ENCODE results near the gene PKM.

Gene PKM

GRCh38 chr15:72233769-72234168, 2.8 kb upstream of the PKM start:
- DNase-seq: no peak

GRCh38 chr15:72231833-72232478, 966 bp upstream of the PKM start:
- peak; percentile 14 for DNase-seq

- DNase-seq: peak; percentile 53
Measured at GRCh38 chr15:72230197-72231065, 559 bp downstream of the PKM start.

DNA sequence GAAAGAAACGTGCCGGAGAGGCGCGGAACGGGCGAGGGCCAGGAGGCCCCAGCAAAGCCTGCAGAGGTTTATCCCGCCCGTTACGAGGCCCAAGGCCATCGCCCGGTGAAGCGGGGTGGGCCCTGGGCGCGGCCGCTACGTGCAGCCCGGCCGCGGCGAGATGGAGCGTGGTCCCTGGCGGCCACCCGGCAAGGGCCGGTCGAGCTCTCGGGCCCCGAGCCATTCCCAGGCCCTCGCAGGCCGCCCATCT, 1.1 kb downstream of the PKM start:
- no peak for DNase-seq

- DNase-seq: no peak
Measured at GRCh38 chr15:72229076-72229946, 1.7 kb downstream of the PKM start.

GRCh38 chr15:72227720-72228119, 3.3 kb downstream of the PKM start:
- no peak for DNase-seq

GRCh38 chr15:72227192-72227586, 3.8 kb downstream of the PKM start:
- no peak for DNase-seq

GRCh38 chr15:72223278-72223677, 7.7 kb downstream of the PKM start:
- DNase-seq: no peak

- no peak for DNase-seq
Measured at GRCh38 chr15:72222393-72222792, 8.6 kb downstream of the PKM start.

GRCh38 chr15:72220687-72221086, 10.3 kb downstream of the PKM start:
- no peak for DNase-seq

GRCh38 chr15:72217216-72217615, 13.8 kb downstream of the PKM start:
- no peak for DNase-seq

DNA sequence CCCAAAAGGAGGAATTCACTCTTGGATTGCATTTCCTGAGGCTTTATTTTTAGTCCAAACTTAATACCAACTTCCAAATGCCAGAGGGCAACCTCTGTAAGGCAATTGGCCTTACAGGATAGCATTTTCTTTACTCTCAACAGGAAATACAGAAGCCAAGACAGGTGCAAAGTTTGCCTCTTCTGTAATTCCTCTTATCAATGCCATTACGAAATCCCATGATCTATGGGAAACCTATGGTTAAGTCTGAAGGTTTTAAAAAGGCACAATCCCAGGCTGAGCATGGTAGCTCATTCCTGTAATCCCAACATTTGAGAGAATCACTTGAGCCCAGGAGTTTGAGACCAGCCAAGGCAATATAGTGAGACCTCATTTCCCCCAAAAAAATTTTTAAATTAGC, 14.9 kb downstream of the PKM start:
- DNase-seq: no peak

- no peak for DNase-seq
Measured at GRCh38 chr15:72207558-72208085, 23.4 kb downstream of the PKM start.

DNA sequence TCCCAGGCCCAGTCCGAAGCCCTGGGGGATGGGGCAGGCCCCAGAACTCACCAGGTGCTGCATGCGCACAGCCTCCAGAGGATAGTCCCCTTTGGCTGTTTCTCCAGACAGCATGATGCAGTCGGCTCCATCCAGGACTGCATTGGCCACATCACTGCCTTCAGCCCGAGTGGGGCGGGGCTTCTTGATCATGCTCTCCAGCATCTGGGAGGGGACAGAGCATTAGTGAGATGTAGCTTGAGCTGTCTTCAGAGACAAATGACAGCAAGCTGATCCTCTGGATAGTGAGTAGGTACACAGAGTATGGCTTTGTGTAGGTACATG, 24.4 kb downstream of the PKM start:
- no peak for DNase-seq

GRCh38 chr15:72205896-72206676, 24.9 kb downstream of the PKM start:
- DNase-seq: no peak

DNA sequence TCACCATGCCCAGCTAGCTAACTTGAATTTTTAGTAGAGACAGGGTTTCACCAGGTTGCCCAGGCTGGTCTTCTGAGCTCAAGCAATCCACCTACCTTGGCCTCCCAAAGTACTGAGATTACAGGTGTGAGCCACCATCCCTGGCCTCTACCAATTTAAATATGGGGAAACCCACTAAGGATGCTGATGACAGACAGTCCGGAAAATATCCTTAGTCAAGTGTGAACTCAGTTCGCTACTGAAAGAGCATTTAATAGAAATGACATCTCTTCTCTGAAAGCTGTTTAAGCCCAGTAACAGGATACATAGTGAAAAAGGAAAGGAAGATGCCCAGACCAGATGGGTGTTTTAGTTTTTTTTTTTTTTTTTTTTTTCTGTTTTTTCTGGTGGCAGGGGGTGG, 25.7 kb downstream of the PKM start:
- DNase-seq: no peak

- peak; percentile 73 for DNase-seq
Measured at GRCh38 chr15:72203507-72203837, 27.5 kb downstream of the PKM start.

GRCh38 chr15:72202801-72203506, 28.0 kb downstream of the PKM start:
- DNase-seq: no peak

DNA sequence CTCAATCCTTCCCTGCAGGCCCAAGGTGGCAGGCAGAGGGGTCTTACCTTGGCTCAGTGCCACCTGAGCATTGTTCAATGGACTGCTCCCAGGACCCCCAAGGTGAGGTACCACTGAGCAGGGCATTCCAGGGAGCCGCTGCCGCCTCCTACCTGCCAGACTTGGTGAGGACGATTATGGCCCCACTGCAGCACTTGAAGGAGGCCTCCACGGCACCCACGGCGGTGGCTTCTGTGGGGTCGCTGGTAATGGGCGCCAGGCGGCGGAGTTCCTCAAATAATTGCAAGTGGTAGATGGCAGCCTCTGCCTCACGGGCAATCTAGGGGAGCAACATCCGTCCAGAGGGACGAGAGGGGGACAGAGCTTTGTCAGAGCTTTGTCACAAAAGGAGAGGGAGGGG, 28.7 kb downstream of the PKM start:
- DNase-seq: no peak

GRCh38 chr15:72201391-72201921, 29.5 kb downstream of the PKM start:
- DNase-seq: no peak

- DNase-seq: no peak
Measured at GRCh38 chr15:72200395-72201237, 30.4 kb downstream of the PKM start.
